A673 (cell line): ENCODE results near the gene RNU6-9. TPM values are rescaled to one million over a fixed set of nuclear protein-coding genes. Genes with fewer than 3 reads are reported as not detected.

Experiments used
- BruUV-seq: library from RNA; stranded (reverse); fragments of 400-500 nt; replicated peaks from 2 replicates; lab custom pipeline; 2021; lab: Mats Ljungman, UMichigan
- CTCF ChIA-PET: fragments of 300-600 bp; sonication (Branson Sonifier 250); formaldehyde crosslinking; loops from one replicate; lab custom pipeline; 2022; ENCODE audit warnings: antibody characterized with exemption; lab: Charles Lee
- POLR2A ChIA-PET: fragments of 300-600 bp; sonication (Branson Sonifier 250); formaldehyde crosslinking; loops from one replicate; lab custom pipeline; 2022; ENCODE audit warnings: antibody characterized with exemption; ENCODE audit not compliant: low non-redundant PET; lab: Charles Lee
- DNase-seq: peaks from one replicate; pipeline ENCODE4 v3.0.0-alpha.2; 2015; ENCODE audit warnings: low spot score
- H3K27ac ChIP-seq: fragments of 200-600 bp; sonication (generic); 2 replicates; pipeline ENCODE4 v1.5.1; 2016; ENCODE audit warnings: mixed run types, low read depth, mild to moderate bottlenecking, mixed read lengths, antibody characterized with exemption, low read length; ENCODE audit not compliant: poor library complexity, severe bottlenecking
- H3K27me3 ChIP-seq: fragments of 200-600 bp; sonication (generic); replicated peaks from 2 replicates; pipeline ENCODE4 v1.6.1; 2017; ENCODE audit warnings: mixed run types, low read depth, mild to moderate bottlenecking, mixed read lengths, antibody characterized with exemption, low read length; ENCODE audit not compliant: insufficient read depth, poor library complexity
- H3K36me3 ChIP-seq: fragments of 200-600 bp; sonication (generic); 2 replicates; pipeline ENCODE4 v1.6.1; 2016; ENCODE audit warnings: mixed run types, mild to moderate bottlenecking, mixed read lengths, antibody characterized with exemption, low read length; ENCODE audit not compliant: insufficient read depth, poor library complexity, severe bottlenecking
- H3K4me1 ChIP-seq: fragments of 200-600 bp; sonication (generic); 2 replicates; pipeline ENCODE4 v1.6.1; 2017; ENCODE audit warnings: mixed run types, mild to moderate bottlenecking, mixed read lengths, antibody characterized with exemption, low read length; ENCODE audit not compliant: insufficient read depth, poor library complexity, severe bottlenecking
- H3K4me3 ChIP-seq: fragments of 200-600 bp; sonication (generic); 2 replicates; pipeline ENCODE4 v1.5.1; 2016; ENCODE audit warnings: low read depth, mixed run types, mild to moderate bottlenecking, mixed read lengths, low read length; ENCODE audit not compliant: poor library complexity, severe bottlenecking
- H3K9me3 ChIP-seq: fragments of 200-600 bp; sonication (generic); 2 replicates; pipeline ENCODE4 v1.6.1; 2016; ENCODE audit warnings: mixed run types, low read depth, mild to moderate bottlenecking, mixed read lengths, antibody characterized with exemption, low read length; ENCODE audit not compliant: poor library complexity, severe bottlenecking
- CTCF ChIP-seq: fragments of 300-800, 200-600 bp; sonication (generic); conservative IDR thresholded peaks from 2 replicates; pipeline ENCODE4 v1.5.1; 2017; ENCODE audit warnings: low read depth, mild to moderate bottlenecking, antibody characterized with exemption, low read length, moderate library complexity, mixed read lengths
- EZH2 ChIP-seq: fragments of 200-600 bp; sonication (generic); IDR thresholded peaks from 2 replicates; pipeline ENCODE4 v1.6.1; 2017; ENCODE audit warnings: borderline replicate concordance, low read depth, mild to moderate bottlenecking, mixed read lengths, antibody characterized with exemption, low read length; ENCODE audit not compliant: poor library complexity, severe bottlenecking
- intact Hi-C: fragments of 100-400 bp; cut with micrococcal nuclease; formaldehyde crosslinking; loops from one replicate; pipeline ENCODE4 v1.10.0; 2022; ENCODE audit not compliant: unreplicated experiment
- total RNA-seq: library from RNA; stranded (reverse); gene quantifications from 2 replicates; pipeline ENCODE4 v1.2.3, GENCODE V29; 2021

RNU6-9 gene
- total RNA-seq, 1 experiment from 2014 or later: not detected

GRCh38 chr19:939439-939838, 46.2 kb downstream of the RNU6-9 start:
- BruUV-seq: no TSS peak
- Histone ChIP-seq H3K36me3 (no peaks in the 10 kb centered on the region), H3K27me3 (no peaks in the 10 kb centered on the region), H3K27ac (no peak overlapping the region), H3K4me3 (no peak overlapping the region), H3K4me1 (peaks cover 14% of the 10 kb centered on the region), H3K9me3 (no peaks in the 10 kb centered on the region)
- no peak for DNase-seq
- ChIA-PET POLR2A (no interaction called here), CTCF (no interaction called here)
- no peak for TF ChIP-seq EZH2
- TF ChIP-seq CTCF: no peak
- intact Hi-C loops: no loop called here

GRCh38 chr19:939922-940321, 46.6 kb downstream of the RNU6-9 start:
- no peaks in the 10 kb centered on the region for H3K36me3 ChIP-seq
- H3K4me3 ChIP-seq: no peak overlapping the region
- no peaks in the 10 kb centered on the region for H3K27me3 ChIP-seq
- no peaks in the 10 kb centered on the region for H3K9me3 ChIP-seq
- POLR2A ChIA-PET: no interaction called here
- no peak for DNase-seq
- peak overlapping the region; percentile 41 for H3K27ac ChIP-seq
- intact Hi-C loops: no loop called here
- H3K4me1 ChIP-seq: peaks cover 14% of the 10 kb centered on the region
- TF ChIP-seq CTCF (no peak), EZH2 (no peak)
- CTCF ChIA-PET: no interaction called here
- no TSS peak for BruUV-seq

- ChIA-PET CTCF (no interaction called here), POLR2A (no interaction called here)
- intact Hi-C loops: no loop called here
- Histone ChIP-seq H3K4me3 (peak overlapping the region; percentile 35), H3K9me3 (no peaks in the 10 kb centered on the region), H3K36me3 (no peaks in the 10 kb centered on the region), H3K27ac (peak overlapping the region; percentile 41), H3K4me1 (peaks cover 14% of the 10 kb centered on the region), H3K27me3 (no peaks in the 10 kb centered on the region)
- BruUV-seq: no TSS peak
- peak; percentile 70 for DNase-seq
- TF ChIP-seq EZH2 (no peak), CTCF (no peak)
These were observed 47.5 kb downstream of the RNU6-9 start for GRCh38 chr19:940591-941291.
